IMR-90 (cell line): ENCODE data around the gene CEP104.

Experiments
- BHLHE40 ChIP-seq: fragments of 150-350 bp; IDR thresholded peaks from 2 replicates; pipeline ENCODE4 v1.6.1; 2016; ENCODE audit warnings: mild to moderate bottlenecking, low read depth, low read length
- CEBPB ChIP-seq: IDR thresholded peaks from 2 replicates; pipeline ENCODE4 v1.6.1; 2012; ENCODE audit warnings: low read depth, low read length, improper control_type of control experiment
- CTCF ChIP-seq: conservative IDR thresholded peaks from 2 replicates; pipeline ENCODE4 v1.5.1; 2012; ENCODE audit warnings: mild to moderate bottlenecking, low read depth, low read length, improper control_type of control experiment
- MAFK ChIP-seq: IDR thresholded peaks from 2 replicates; pipeline ENCODE4 v1.6.1; 2012; ENCODE audit warnings: low read depth, low read length, improper control_type of control experiment
- MAZ ChIP-seq: IDR thresholded peaks from 2 replicates; pipeline ENCODE4 v1.6.1; 2012; ENCODE audit warnings: low read depth, mild to moderate bottlenecking, low read length, improper control_type of control experiment, moderate library complexity, borderline replicate concordance
- MXI1 ChIP-seq: IDR thresholded peaks from 2 replicates; pipeline ENCODE4 v1.6.1; 2012; ENCODE audit warnings: low read depth, mild to moderate bottlenecking, low read length, moderate library complexity, borderline replicate concordance
- POLR2A ChIP-seq: IDR thresholded peaks from 2 replicates; pipeline ENCODE4 v1.6.1; 2012; ENCODE audit warnings: mild to moderate bottlenecking, low read depth, low read length
- RAD21 ChIP-seq: IDR thresholded peaks from 2 replicates; pipeline ENCODE4 v1.6.1; 2012; ENCODE audit warnings: low read length, improper control_type of control experiment
- RCOR1 ChIP-seq: IDR thresholded peaks from 2 replicates; pipeline ENCODE4 v1.6.1; 2012; ENCODE audit warnings: mild to moderate bottlenecking, low read length, improper control_type of control experiment; ENCODE audit not compliant: insufficient replicate concordance
- SMC3 ChIP-seq: fragments of 150-350 bp; IDR thresholded peaks from 2 replicates; pipeline ENCODE4 v1.6.1; 2016; ENCODE audit warnings: low read depth, mild to moderate bottlenecking, antibody characterized with exemption, low read length, moderate library complexity
- USF2 ChIP-seq: fragments of 150-350 bp; IDR thresholded peaks from 2 replicates; pipeline ENCODE4 v1.6.1; 2017; ENCODE audit warnings: mild to moderate bottlenecking, antibody characterized with exemption, low read length, low read depth
- TF ChIP-seq, protein P1 (sequence below): fragments of 150-350 bp; IDR thresholded peaks from 2 replicates; pipeline ENCODE4 v1.6.1; 2016; ENCODE audit warnings: low read depth, mild to moderate bottlenecking, low read length, moderate library complexity, borderline replicate concordance

GRCh38 chr1:3871451-3871805 lies 14.4 kb upstream of the CEP104 start:
- TF ChIP-seq POLR2A (no peak), CTCF (no peak), MAZ (no peak), BHLHE40 (no peak), RAD21 (no peak), USF2 (no peak), MXI1 (no peak), MAFK (no peak), CEBPB (no peak), SMC3 (no peak), RCOR1 (no peak)
- TF ChIP-seq, protein P1, sequence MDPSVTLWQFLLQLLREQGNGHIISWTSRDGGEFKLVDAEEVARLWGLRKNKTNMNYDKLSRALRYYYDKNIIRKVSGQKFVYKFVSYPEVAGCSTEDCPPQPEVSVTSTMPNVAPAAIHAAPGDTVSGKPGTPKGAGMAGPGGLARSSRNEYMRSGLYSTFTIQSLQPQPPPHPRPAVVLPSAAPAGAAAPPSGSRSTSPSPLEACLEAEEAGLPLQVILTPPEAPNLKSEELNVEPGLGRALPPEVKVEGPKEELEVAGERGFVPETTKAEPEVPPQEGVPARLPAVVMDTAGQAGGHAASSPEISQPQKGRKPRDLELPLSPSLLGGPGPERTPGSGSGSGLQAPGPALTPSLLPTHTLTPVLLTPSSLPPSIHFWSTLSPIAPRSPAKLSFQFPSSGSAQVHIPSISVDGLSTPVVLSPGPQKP, result no peak
